ENCODE data around the gene REC8. TPM values are rescaled to one million over a fixed set of nuclear protein-coding genes. Genes with fewer than 3 reads are reported as not detected.
A peak's percentile ranks its signal among the peaks of the same experiment; 100 is the strongest.

The REC8 gene
- total RNA-seq, 1 donor, result 3.3 TPM

GRCh38 chr14:24146978-24147760 lies 24.7 kb upstream of the REC8 start, which contains the start of gene RNF31:
Gene RNF31 (plus strand): TSS chr14:24147498. CDS start chr14:24147699, 201 bp downstream.
- Histone ChIP-seq H3K27ac (ENCODE audit: low read depth, low read length) (peak within 1 kb of the TSS; percentile 62), H3K27me3 (ENCODE audit: insufficient read depth, low read length) (no peaks in the 10 kb centered on the region), H3K4me3 (ENCODE audit: insufficient read depth, low read length) (peak within 1 kb of the TSS; percentile 84), H3K4me1 (ENCODE audit: insufficient read depth, low read length) (peaks cover 42% of the 10 kb centered on the region), H4K20me1 (ENCODE audit: insufficient read depth, low read length) (peaks cover 11% of the 10 kb centered on the region), H3K4me2 (ENCODE audit: insufficient read depth, low read length) (peak within 1 kb of the TSS; percentile 82), H3K36me3 (ENCODE audit: insufficient read depth, low read length) (peaks cover 39% of the 10 kb centered on the region), H2AFZ (ENCODE audit: low read length) (peak within 1 kb of the TSS; percentile 87), H3K79me2 (ENCODE audit: insufficient read depth, low read length) (peaks cover 53% of the 10 kb centered on the region), H3K9me3 (ENCODE audit: low read depth, low read length) (no peaks in the 10 kb centered on the region)
- peak; percentile 100 for DNase-seq (ENCODE audit: insufficient read length, low spot score, missing footprints)
- TF ChIP-seq CTCF (IDR thresholded peaks at IDR 0.05; ENCODE audit: extremely low read depth, low read depth, low read length), result no peak

- peak; percentile 78 for DNase-seq (ENCODE audit: insufficient read length, low spot score, missing footprints)
- peak overlapping the region; percentile 82 for H3K4me2 ChIP-seq (ENCODE audit: insufficient read depth, low read length)
- H4K20me1 ChIP-seq (ENCODE audit: insufficient read depth, low read length), result peaks cover 11% of the 10 kb centered on the region
- peaks cover 46% of the 10 kb centered on the region for H3K36me3 ChIP-seq (ENCODE audit: insufficient read depth, low read length)
- H3K4me1 ChIP-seq (ENCODE audit: insufficient read depth, low read length), result peaks cover 41% of the 10 kb centered on the region
- H3K27me3 ChIP-seq (ENCODE audit: insufficient read depth, low read length), result no peaks in the 10 kb centered on the region
- no peak for TF ChIP-seq CTCF (IDR thresholded peaks at IDR 0.05; ENCODE audit: extremely low read depth, low read depth, low read length)
- peak overlapping the region; percentile 42 for H2AFZ ChIP-seq (ENCODE audit: low read length)
- peaks cover 53% of the 10 kb centered on the region for H3K79me2 ChIP-seq (ENCODE audit: insufficient read depth, low read length)
- peak overlapping the region; percentile 84 for H3K4me3 ChIP-seq (ENCODE audit: insufficient read depth, low read length)
- no peaks in the 10 kb centered on the region for H3K9me3 ChIP-seq (ENCODE audit: low read depth, low read length)
- peak overlapping the region; percentile 62 for H3K27ac ChIP-seq (ENCODE audit: low read depth, low read length)
These were observed 24.0 kb upstream of the REC8 start for GRCh38 chr14:24147761-24148428.

- Histone ChIP-seq H3K27ac (ENCODE audit: low read depth, low read length) (no peak overlapping the region), H2AFZ (ENCODE audit: low read length) (no peak overlapping the region), H3K27me3 (ENCODE audit: insufficient read depth, low read length) (no peaks in the 10 kb centered on the region), H3K4me3 (ENCODE audit: insufficient read depth, low read length) (no peak overlapping the region), H3K36me3 (ENCODE audit: insufficient read depth, low read length) (peaks cover 42% of the 10 kb centered on the region), H4K20me1 (ENCODE audit: insufficient read depth, low read length) (peaks cover 11% of the 10 kb centered on the region), H3K9me3 (ENCODE audit: low read depth, low read length) (no peaks in the 10 kb centered on the region), H3K4me1 (ENCODE audit: insufficient read depth, low read length) (peaks cover 25% of the 10 kb centered on the region), H3K79me2 (ENCODE audit: insufficient read depth, low read length) (peaks cover 46% of the 10 kb centered on the region), H3K4me2 (ENCODE audit: insufficient read depth, low read length) (no peak overlapping the region)
- peak; percentile 25 for DNase-seq (ENCODE audit: insufficient read length, low spot score, missing footprints)
- TF ChIP-seq CTCF (IDR thresholded peaks at IDR 0.05; ENCODE audit: extremely low read depth, low read depth, low read length), result no peak
These were observed 22.4 kb upstream of the REC8 start for GRCh38 chr14:24149302-24149969.
